Measurements from ENCODE around the gene PVR. TPM values are rescaled to one million over a fixed set of nuclear protein-coding genes. Genes with fewer than 3 reads are reported as not detected.
A peak's percentile ranks its signal among the peaks of the same experiment; 100 is the strongest.

Gene PVR
- total RNA-seq, 1 experiment from 2014 or later: 15.0 TPM

DNA sequence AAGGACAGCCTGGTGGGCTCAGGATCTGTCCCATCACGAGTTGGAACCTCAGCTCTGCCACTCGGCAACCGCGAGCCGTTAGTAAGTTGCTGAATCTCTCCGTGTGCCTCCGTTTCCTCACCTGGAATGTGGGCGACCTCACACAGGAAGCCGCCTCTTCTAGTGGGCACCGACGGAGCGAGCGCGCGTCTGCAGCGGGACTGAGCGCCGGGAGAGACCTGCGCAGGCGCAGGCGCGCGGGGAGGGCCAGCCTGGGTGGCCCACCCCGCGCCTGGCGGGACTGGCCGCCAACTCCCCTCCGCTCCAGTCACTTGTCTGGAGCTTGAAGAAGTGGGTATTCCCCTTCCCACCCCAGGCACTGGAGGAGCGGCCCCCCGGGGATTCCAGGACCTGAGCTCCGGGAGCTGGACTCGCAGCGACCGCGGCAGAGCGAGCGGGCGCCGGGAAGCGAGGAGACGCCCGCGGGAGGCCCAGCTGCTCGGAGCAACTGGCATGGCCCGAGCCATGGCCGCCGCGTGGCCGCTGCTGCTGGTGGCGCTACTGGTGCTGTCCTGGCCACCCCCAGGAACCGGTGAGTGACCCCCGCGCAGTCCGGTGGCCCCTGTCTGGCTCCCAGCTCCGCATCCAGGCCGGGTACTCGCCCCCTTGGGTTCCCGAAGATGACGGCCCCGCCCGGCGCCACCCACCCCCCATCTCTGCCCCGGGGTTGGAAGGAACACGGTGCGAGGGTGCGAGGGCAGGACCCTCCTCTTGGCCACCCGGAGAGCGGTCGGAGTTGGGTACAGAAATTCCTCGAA is at the start of gene PVR (continued):
- TF ChIP-seq, protein P1, sequence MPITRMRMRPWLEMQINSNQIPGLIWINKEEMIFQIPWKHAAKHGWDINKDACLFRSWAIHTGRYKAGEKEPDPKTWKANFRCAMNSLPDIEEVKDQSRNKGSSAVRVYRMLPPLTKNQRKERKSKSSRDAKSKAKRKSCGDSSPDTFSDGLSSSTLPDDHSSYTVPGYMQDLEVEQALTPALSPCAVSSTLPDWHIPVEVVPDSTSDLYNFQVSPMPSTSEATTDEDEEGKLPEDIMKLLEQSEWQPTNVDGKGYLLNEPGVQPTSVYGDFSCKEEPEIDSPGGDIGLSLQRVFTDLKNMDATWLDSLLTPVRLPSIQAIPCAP (CRISPR knock-in tag; IDR thresholded peaks at IDR 0.05): no peak
- TF ChIP-seq, protein P2, sequence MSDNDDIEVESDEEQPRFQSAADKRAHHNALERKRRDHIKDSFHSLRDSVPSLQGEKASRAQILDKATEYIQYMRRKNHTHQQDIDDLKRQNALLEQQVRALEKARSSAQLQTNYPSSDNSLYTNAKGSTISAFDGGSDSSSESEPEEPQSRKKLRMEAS (CRISPR knock-in tag; IDR thresholded peaks at IDR 0.05): peak; percentile 21; the same call in 1 of the 2 replicates
- TF ChIP-seq, protein P3, sequence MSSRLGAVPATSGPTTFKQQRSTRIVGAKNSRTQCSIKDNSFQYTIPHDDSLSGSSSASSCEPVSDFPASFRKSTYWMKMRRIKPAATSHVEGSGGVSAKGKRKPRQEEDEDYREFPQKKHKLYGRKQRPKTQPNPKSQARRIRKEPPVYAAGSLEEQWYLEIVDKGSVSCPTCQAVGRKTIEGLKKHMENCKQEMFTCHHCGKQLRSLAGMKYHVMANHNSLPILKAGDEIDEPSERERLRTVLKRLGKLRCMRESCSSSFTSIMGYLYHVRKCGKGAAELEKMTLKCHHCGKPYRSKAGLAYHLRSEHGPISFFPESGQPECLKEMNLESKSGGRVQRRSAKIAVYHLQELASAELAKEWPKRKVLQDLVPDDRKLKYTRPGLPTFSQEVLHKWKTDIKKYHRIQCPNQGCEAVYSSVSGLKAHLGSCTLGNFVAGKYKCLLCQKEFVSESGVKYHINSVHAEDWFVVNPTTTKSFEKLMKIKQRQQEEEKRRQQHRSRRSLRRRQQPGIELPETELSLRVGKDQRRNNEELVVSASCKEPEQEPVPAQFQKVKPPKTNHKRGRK (CRISPR knock-in tag; IDR thresholded peaks at IDR 0.05; ENCODE audit: borderline replicate concordance): no peak
- TF ChIP-seq SMAD4 (CRISPR knock-in tag; IDR thresholded peaks at IDR 0.05) (no peak), FOXJ3 (CRISPR knock-in tag; IDR thresholded peaks at IDR 0.05; ENCODE audit: borderline replicate concordance) (no peak), TCF7 (CRISPR knock-in tag; IDR thresholded peaks at IDR 0.05; ENCODE audit: low read depth) (no peak), HMGA2 (CRISPR knock-in tag; IDR thresholded peaks at IDR 0.05) (no peak), IRF2 (CRISPR knock-in tag; IDR thresholded peaks at IDR 0.05; ENCODE audit: borderline replicate concordance, low read depth) (no peak), OVOL2 (CRISPR knock-in tag; IDR thresholded peaks at IDR 0.05; ENCODE audit: borderline replicate concordance) (no peak), ZNF121 (CRISPR knock-in tag; IDR thresholded peaks at IDR 0.05) (no peak), NR1H2 (CRISPR knock-in tag; IDR thresholded peaks at IDR 0.05) (no peak), SP1 (CRISPR knock-in tag; conservative IDR thresholded peaks at IDR 0.05) (no peak; the same call in 1 of the 2 replicates), NFE2L1 (CRISPR knock-in tag; IDR thresholded peaks at IDR 0.05) (no peak), TEAD1 (CRISPR knock-in tag; IDR thresholded peaks at IDR 0.05) (no peak), TEAD4 (CRISPR knock-in tag; IDR thresholded peaks at IDR 0.05) (no peak), CREB1 (CRISPR knock-in tag; IDR thresholded peaks at IDR 0.05) (no peak), ZNF396 (CRISPR knock-in tag; IDR thresholded peaks at IDR 0.05; ENCODE audit: borderline replicate concordance) (no peak)
- TF ChIP-seq, protein P4, sequence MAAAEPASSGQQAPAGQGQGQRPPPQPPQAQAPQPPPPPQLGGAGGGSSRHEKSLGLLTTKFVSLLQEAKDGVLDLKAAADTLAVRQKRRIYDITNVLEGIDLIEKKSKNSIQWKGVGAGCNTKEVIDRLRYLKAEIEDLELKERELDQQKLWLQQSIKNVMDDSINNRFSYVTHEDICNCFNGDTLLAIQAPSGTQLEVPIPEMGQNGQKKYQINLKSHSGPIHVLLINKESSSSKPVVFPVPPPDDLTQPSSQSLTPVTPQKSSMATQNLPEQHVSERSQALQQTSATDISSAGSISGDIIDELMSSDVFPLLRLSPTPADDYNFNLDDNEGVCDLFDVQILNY (CRISPR knock-in tag; IDR thresholded peaks at IDR 0.05): no peak
- TF ChIP-seq, protein P5, sequence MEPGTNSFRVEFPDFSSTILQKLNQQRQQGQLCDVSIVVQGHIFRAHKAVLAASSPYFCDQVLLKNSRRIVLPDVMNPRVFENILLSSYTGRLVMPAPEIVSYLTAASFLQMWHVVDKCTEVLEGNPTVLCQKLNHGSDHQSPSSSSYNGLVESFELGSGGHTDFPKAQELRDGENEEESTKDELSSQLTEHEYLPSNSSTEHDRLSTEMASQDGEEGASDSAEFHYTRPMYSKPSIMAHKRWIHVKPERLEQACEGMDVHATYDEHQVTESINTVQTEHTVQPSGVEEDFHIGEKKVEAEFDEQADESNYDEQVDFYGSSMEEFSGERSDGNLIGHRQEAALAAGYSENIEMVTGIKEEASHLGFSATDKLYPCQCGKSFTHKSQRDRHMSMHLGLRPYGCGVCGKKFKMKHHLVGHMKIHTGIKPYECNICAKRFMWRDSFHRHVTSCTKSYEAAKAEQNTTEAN (CRISPR knock-in tag; IDR thresholded peaks at IDR 0.05): no peak
- TF ChIP-seq, protein P6, sequence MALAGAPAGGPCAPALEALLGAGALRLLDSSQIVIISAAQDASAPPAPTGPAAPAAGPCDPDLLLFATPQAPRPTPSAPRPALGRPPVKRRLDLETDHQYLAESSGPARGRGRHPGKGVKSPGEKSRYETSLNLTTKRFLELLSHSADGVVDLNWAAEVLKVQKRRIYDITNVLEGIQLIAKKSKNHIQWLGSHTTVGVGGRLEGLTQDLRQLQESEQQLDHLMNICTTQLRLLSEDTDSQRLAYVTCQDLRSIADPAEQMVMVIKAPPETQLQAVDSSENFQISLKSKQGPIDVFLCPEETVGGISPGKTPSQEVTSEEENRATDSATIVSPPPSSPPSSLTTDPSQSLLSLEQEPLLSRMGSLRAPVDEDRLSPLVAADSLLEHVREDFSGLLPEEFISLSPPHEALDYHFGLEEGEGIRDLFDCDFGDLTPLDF (CRISPR knock-in tag; IDR thresholded peaks at IDR 0.05): peak; percentile 52; the same call in 1 of the 2 replicates
- TF ChIP-seq, protein P7, sequence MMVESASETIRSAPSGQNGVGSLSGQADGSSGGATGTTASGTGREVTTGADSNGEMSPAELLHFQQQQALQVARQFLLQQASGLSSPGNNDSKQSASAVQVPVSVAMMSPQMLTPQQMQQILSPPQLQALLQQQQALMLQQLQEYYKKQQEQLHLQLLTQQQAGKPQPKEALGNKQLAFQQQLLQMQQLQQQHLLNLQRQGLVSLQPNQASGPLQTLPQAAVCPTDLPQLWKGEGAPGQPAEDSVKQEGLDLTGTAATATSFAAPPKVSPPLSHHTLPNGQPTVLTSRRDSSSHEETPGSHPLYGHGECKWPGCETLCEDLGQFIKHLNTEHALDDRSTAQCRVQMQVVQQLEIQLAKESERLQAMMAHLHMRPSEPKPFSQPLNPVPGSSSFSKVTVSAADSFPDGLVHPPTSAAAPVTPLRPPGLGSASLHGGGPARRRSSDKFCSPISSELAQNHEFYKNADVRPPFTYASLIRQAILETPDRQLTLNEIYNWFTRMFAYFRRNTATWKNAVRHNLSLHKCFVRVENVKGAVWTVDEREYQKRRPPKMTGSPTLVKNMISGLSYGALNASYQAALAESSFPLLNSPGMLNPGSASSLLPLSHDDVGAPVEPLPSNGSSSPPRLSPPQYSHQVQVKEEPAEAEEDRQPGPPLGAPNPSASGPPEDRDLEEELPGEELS (CRISPR knock-in tag; IDR thresholded peaks at IDR 0.05): no peak
- TF ChIP-seq, protein P8, sequence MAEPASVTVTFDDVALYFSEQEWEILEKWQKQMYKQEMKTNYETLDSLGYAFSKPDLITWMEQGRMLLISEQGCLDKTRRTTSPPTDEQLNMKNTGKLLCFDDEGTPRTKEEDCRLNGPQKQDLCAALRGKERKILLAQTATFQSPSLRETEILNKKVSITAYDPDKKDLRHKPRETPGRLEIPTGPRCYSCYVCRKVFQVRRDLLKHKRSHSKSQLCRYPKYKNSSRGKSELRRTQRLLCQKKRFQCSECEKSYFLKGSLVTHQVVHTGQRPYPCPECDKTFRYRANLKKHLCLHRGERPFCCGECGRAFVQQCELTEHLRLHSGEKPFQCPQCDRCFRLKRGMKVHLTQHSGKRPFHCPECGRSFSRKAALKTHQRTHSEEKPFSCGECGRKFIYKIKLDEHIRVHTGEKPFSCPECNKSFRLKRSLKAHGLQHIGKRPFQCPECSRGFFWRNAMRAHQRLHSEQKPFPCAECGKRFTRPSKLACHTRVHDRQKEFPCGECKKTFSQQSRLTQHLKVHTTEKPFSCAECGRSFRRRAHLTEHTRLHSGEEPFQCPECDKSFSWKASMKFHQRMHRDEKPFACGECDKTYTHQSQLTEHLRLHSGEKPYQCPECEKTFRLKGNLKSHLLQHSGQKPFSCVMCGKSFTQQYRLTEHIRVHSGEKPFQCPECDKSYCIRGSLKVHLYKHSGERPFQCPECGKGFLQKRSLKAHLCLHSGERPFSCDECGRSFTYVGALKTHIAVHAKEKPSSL (CRISPR knock-in tag; conservative IDR thresholded peaks at IDR 0.05): no peak
- TF ChIP-seq, protein P9, sequence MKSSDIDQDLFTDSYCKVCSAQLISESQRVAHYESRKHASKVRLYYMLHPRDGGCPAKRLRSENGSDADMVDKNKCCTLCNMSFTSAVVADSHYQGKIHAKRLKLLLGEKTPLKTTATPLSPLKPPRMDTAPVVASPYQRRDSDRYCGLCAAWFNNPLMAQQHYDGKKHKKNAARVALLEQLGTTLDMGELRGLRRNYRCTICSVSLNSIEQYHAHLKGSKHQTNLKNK (CRISPR knock-in tag; IDR thresholded peaks at IDR 0.05): no peak
- TF ChIP-seq, protein P10, sequence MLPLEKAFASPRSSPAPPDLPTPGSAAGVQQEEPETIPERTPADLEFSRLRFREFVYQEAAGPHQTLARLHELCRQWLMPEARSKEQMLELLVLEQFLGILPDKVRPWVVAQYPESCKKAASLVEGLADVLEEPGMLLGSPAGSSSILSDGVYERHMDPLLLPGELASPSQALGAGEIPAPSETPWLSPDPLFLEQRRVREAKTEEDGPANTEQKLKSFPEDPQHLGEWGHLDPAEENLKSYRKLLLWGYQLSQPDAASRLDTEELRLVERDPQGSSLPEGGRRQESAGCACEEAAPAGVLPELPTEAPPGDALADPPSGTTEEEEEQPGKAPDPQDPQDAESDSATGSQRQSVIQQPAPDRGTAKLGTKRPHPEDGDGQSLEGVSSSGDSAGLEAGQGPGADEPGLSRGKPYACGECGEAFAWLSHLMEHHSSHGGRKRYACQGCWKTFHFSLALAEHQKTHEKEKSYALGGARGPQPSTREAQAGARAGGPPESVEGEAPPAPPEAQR (CRISPR knock-in tag; IDR thresholded peaks at IDR 0.05): no peak
